ENCODE results near the gene SLC25A22.

DNA sequence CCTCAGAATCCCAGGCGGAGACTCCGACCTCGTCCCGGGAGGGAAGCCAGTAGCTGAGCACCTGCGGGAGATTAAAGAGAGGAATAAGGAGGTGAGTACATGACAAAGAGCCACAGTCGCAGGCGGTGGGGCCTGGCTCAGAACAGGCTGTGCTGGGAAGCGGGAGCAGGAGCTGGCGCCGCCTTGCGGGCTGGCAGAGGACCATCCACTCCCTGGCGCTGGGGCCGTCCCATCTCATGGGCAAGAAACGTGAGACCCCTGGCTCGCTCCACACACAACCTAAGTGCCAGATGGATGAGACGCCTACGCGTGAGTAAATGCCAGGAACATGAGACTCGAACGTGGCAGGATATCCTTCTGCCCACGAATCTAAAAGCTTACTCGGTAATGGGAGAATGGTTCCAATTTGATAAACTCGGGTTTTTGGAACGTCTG is 14.5 kb downstream of the SLC25A22 start:
- TF ChIP-seq POLR2A (IDR thresholded peaks at IDR 0.05), result no peak
- TF ChIP-seq, protein P1, sequence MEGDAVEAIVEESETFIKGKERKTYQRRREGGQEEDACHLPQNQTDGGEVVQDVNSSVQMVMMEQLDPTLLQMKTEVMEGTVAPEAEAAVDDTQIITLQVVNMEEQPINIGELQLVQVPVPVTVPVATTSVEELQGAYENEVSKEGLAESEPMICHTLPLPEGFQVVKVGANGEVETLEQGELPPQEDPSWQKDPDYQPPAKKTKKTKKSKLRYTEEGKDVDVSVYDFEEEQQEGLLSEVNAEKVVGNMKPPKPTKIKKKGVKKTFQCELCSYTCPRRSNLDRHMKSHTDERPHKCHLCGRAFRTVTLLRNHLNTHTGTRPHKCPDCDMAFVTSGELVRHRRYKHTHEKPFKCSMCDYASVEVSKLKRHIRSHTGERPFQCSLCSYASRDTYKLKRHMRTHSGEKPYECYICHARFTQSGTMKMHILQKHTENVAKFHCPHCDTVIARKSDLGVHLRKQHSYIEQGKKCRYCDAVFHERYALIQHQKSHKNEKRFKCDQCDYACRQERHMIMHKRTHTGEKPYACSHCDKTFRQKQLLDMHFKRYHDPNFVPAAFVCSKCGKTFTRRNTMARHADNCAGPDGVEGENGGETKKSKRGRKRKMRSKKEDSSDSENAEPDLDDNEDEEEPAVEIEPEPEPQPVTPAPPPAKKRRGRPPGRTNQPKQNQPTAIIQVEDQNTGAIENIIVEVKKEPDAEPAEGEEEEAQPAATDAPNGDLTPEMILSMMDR (IDR thresholded peaks at IDR 0.05), result peak; percentile 42 to 53 (median 43)
